ENCODE results near the gene GZMM. TPM values are rescaled to one million over a fixed set of nuclear protein-coding genes. Genes with fewer than 3 reads are reported as not detected.

GZMM gene
- total RNA-seq, 1 donor from 2014 or later: not detected

GRCh38 chr19:532561-533363, 11.1 kb upstream of the GZMM start:
- Histone ChIP-seq H3K4me1 (peaks cover 43% of the 10 kb centered on the region), H3K36me3 (peaks cover 4 to 23% of the 10 kb centered on the region in 2 donors), H3K27ac (peak overlapping the region; percentile 87), H3K9me3 (no peaks in the 10 kb centered on the region), H3K27me3 (no peaks in the 10 kb centered on the region), H3K4me3 (peak overlapping the region; percentile 91 to 95)
- intact Hi-C loops (cut with DNase I): no loop called here
- TF ChIP-seq, protein P1, sequence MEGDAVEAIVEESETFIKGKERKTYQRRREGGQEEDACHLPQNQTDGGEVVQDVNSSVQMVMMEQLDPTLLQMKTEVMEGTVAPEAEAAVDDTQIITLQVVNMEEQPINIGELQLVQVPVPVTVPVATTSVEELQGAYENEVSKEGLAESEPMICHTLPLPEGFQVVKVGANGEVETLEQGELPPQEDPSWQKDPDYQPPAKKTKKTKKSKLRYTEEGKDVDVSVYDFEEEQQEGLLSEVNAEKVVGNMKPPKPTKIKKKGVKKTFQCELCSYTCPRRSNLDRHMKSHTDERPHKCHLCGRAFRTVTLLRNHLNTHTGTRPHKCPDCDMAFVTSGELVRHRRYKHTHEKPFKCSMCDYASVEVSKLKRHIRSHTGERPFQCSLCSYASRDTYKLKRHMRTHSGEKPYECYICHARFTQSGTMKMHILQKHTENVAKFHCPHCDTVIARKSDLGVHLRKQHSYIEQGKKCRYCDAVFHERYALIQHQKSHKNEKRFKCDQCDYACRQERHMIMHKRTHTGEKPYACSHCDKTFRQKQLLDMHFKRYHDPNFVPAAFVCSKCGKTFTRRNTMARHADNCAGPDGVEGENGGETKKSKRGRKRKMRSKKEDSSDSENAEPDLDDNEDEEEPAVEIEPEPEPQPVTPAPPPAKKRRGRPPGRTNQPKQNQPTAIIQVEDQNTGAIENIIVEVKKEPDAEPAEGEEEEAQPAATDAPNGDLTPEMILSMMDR (IDR thresholded peaks at IDR 0.05): peak in 1 of 3 experiments; percentile 15
- TF ChIP-seq POLR2AphosphoS5 (IDR thresholded peaks at IDR 0.05; ENCODE audit: insufficient read depth in 1 of 2, low read depth in 1 of 2): no peak
- TF ChIP-seq POLR2A (IDR thresholded peaks at IDR 0.05): no peak
- DNase-seq (ENCODE audit: extremely low spot score in 2 of 2): no peak

GRCh38 chr19:533364-534058, 10.3 kb upstream of the GZMM start:
- H3K9me3 ChIP-seq: no peaks in the 10 kb centered on the region
- H3K4me3 ChIP-seq: peak overlapping the region; percentile 91 to 95
- H3K4me1 ChIP-seq: peaks cover 43% of the 10 kb centered on the region
- H3K36me3 ChIP-seq: peaks cover 4 to 29% of the 10 kb centered on the region in 2 donors
- intact Hi-C loops (cut with DNase I): no loop called here
- no peak for DNase-seq (ENCODE audit: extremely low spot score in 2 of 2)
- peak overlapping the region; percentile 87 for H3K27ac ChIP-seq
- H3K27me3 ChIP-seq: no peaks in the 10 kb centered on the region
- TF ChIP-seq, protein P1 (IDR thresholded peaks at IDR 0.05): no peak
- TF ChIP-seq POLR2AphosphoS5 (IDR thresholded peaks at IDR 0.05; ENCODE audit: insufficient read depth in 1 of 2, low read depth in 1 of 2) (no peak), POLR2A (IDR thresholded peaks at IDR 0.05) (no peak)

- DNase-seq (ENCODE audit: extremely low spot score in 2 of 2): no peak
- Histone ChIP-seq H3K4me1 (peaks cover 43% of the 10 kb centered on the region), H3K27me3 (no peaks in the 10 kb centered on the region), H3K27ac (peak overlapping the region; percentile 87), H3K4me3 (peak overlapping the region; percentile 91 to 95), H3K36me3 (peaks cover 4 to 35% of the 10 kb centered on the region in 2 donors), H3K9me3 (no peaks in the 10 kb centered on the region)
- TF ChIP-seq, protein P1 (IDR thresholded peaks at IDR 0.05): no peak
- no peak for TF ChIP-seq POLR2A (IDR thresholded peaks at IDR 0.05)
- TF ChIP-seq POLR2AphosphoS5 (IDR thresholded peaks at IDR 0.05; ENCODE audit: insufficient read depth in 1 of 2, low read depth in 1 of 2): no peak
- intact Hi-C loops (cut with DNase I): no loop called here
Measured at GRCh38 chr19:534088-534487, 9.8 kb upstream of the GZMM start.

DNA sequence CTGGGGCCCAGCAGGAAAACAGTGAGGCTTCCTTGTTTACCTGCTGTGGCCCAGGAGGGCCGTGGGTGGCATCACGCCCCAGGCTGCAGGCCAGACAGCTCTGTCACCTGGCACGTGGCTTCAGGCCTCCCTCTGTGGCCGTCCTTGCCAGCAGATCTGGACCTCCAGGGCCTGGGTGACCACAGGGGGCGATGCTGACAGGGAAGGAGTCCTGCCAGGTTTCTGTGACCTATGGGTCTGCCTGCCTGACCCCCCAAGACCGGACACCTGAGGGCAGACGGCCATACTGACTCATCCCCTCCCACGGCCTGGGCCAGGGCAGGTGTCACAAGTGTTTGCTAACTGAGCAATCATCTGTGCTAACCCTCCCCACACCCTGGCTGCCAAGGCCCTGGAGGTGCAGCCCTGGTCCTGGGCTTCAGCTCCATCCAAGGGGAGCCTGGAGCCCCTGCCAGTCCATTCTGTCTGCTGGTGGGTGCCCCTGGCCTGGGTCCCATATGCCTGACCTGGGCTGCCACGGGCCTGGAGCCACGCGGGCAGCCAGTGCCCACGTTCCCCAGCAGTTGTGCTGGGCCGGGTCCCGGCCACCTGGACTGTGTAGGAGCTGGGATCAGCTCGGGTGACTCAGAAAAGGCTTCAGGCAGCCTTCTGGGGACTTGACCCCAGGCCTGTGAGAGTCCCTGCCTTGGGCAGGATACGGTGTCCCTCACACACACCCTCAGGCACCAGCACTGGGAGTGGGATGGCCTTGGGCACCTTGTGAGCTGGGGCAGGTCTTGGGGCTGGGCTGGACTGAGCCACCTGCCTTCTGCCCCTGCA, 8.6 kb upstream of the GZMM start:
- intact Hi-C loops (cut with DNase I): no loop called here
- TF ChIP-seq, protein P1 (IDR thresholded peaks at IDR 0.05): no peak
- TF ChIP-seq POLR2AphosphoS5 (IDR thresholded peaks at IDR 0.05; ENCODE audit: insufficient read depth in 1 of 2, low read depth in 1 of 2): no peak
- no peak for TF ChIP-seq POLR2A (IDR thresholded peaks at IDR 0.05)
- DNase-seq (ENCODE audit: extremely low spot score in 2 of 2): no peak
- Histone ChIP-seq H3K27ac (no peak overlapping the region), H3K9me3 (no peaks in the 10 kb centered on the region), H3K27me3 (no peaks in the 10 kb centered on the region), H3K4me1 (peaks cover 42% of the 10 kb centered on the region), H3K36me3 (peaks cover 4 to 42% of the 10 kb centered on the region in 2 donors), H3K4me3 (no peak overlapping the region)
